Tibial nerve (tissue), 3 donors: ENCODE measurements around the gene PPFIA2.

ENCODE experiments used
- CTCF ChIP-seq, 5 experiments: fragments of 200-600 bp in 3 of 5; fragments of 450-650 bp in 2 of 5; sonication (generic) in 3 of 5; IDR thresholded peaks; one replicate each; pipeline ENCODE4 v1.5.1; 2016 to 2019; ENCODE audit warnings: antibody characterized with exemption in 5 of 5, mild to moderate bottlenecking in 3 of 5, moderate library complexity in 2 of 5
- POLR2A ChIP-seq, 2 donors: fragments of 450-650 bp; IDR thresholded peaks; one replicate each; pipeline ENCODE4 v1.6.1; 2017; ENCODE audit warnings: antibody characterized with exemption in 2 of 2, mild to moderate bottlenecking in 2 of 2, moderate library complexity in 2 of 2

GRCh38 chr12:81591256-81591655 is 167.9 kb downstream of the PPFIA2 start:
- TF ChIP-seq CTCF (IDR thresholded peaks at IDR 0.05) = no peak
- no peak for TF ChIP-seq POLR2A (IDR thresholded peaks at IDR 0.05)
